Mesendoderm (in vitro differentiated cells): Measurements from ENCODE around the gene FRMD5.
A peak's percentile ranks its signal among the peaks of the same experiment; 100 is the strongest.

ENCODE experiments used
- DNase-seq: peaks from one replicate; pipeline ENCODE4 v3.0.0; 2013
- H2AK5ac ChIP-seq: 2 replicates; pipeline ENCODE4 v1.6.1; 2013; ENCODE audit warnings: low read length, inconsistent platforms
- H2BK120ac ChIP-seq: 2 replicates; pipeline ENCODE4 v1.6.1; 2013; ENCODE audit warnings: low read depth, mild to moderate bottlenecking, low read length, moderate library complexity, mixed read lengths
- H2BK15ac ChIP-seq: replicated peaks from 2 replicates; pipeline ENCODE4 v1.6.1; 2013; ENCODE audit warnings: low read depth, mild to moderate bottlenecking, moderate library complexity
- H2BK5ac ChIP-seq: 2 replicates; pipeline ENCODE4 v1.6.1; 2013; ENCODE audit warnings: low read length, inconsistent platforms
- H3K18ac ChIP-seq: 2 replicates; pipeline ENCODE4 v1.6.1; 2013; ENCODE audit warnings: mild to moderate bottlenecking, low read length, mixed read lengths
- H3K23ac ChIP-seq: one replicate; pipeline ENCODE4 v1.6.1; 2013; ENCODE audit warnings: low read length
- H3K27ac ChIP-seq: 2 replicates; pipeline ENCODE4 v1.5.1; 2013; ENCODE audit warnings: low read depth, mild to moderate bottlenecking, inconsistent platforms, low read length, moderate library complexity
- H3K27me3 ChIP-seq: 2 replicates; pipeline ENCODE4 v1.6.1; 2013; ENCODE audit warnings: low read length, control low read depth, mild to moderate bottlenecking, inconsistent platforms; ENCODE audit not compliant: insufficient read depth, poor library complexity
- H3K36me3 ChIP-seq: 2 replicates; pipeline ENCODE4 v1.6.1; 2013; ENCODE audit warnings: low read length, inconsistent platforms; ENCODE audit not compliant: control insufficient read depth, insufficient read depth
- H3K4ac ChIP-seq: one replicate; pipeline ENCODE4 v1.6.1; 2013; ENCODE audit warnings: low read depth, mild to moderate bottlenecking, low read length, moderate library complexity
- H3K4me1 ChIP-seq: 2 replicates; pipeline ENCODE4 v1.6.1; 2013; ENCODE audit warnings: low read depth, low read length, inconsistent platforms; ENCODE audit not compliant: control insufficient read depth
- H3K4me2 ChIP-seq: 2 replicates; pipeline ENCODE4 v1.6.1; 2013; ENCODE audit warnings: low read length
- H3K4me3 ChIP-seq: 2 replicates; pipeline ENCODE4 v1.5.1; 2013; ENCODE audit warnings: mild to moderate bottlenecking, low read length
- H3K56ac ChIP-seq: one replicate; pipeline ENCODE4 v1.6.1; 2013; ENCODE audit warnings: low read length
- H3K79me1 ChIP-seq: 2 replicates; pipeline ENCODE4 v1.6.1; 2013; ENCODE audit warnings: low read length, inconsistent platforms
- H3K79me2 ChIP-seq: 2 replicates; pipeline ENCODE4 v1.6.1; 2013; ENCODE audit warnings: mild to moderate bottlenecking, low read length; ENCODE audit not compliant: control insufficient read depth, insufficient read depth
- H3K9ac ChIP-seq: 2 replicates; pipeline ENCODE4 v1.6.1; 2013; ENCODE audit warnings: low read length, inconsistent platforms
- H4K5ac ChIP-seq: one replicate; pipeline ENCODE4 v1.6.1; 2013; ENCODE audit warnings: low read length
- H4K8ac ChIP-seq: one replicate; pipeline ENCODE4 v1.6.1; 2013; ENCODE audit warnings: low read depth, mild to moderate bottlenecking, control low read depth, low read length, moderate library complexity
- WGBS: extraction: QIAGEN DNeasy Blood & Tissue Kit; methylation state at CpG from one replicate; pipeline ENCODE4 v1.1.7; 2013; ENCODE audit warnings: low lambda C conversion rate, missing lambda C conversion rate; ENCODE audit not compliant: insufficient coverage; ENCODE audit errors: extremely low coverage; 5-methylcytosine and 5-hydroxymethylcytosine counted together

FRMD5 gene

DNA sequence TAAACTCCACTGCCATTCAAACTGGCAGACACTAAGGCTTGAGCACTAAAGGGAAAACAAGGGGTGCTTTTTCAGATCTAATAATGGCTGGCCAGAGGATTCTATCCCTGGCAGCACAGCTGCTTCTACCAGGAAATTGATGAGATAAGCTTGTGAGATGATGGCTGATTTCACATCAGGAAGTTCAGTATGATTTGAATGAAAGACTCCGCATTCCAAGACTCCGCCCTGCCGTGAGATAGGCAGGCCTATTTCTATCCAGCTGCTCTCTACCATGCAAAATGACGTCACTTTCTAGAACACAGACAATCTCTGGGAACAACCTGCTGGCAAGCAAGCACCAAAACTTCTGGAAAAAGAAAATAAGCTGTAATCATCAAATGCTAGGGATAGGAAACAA lies 196.5 kb downstream of the FRMD5 start:
- no peak overlapping the region for H3K27ac ChIP-seq
- H3K4ac ChIP-seq = no peak overlapping the region
- H3K56ac ChIP-seq = no peak overlapping the region
- H3K4me3 ChIP-seq = no peak overlapping the region
- no peaks in the 10 kb centered on the region for H3K27me3 ChIP-seq
- H2BK120ac ChIP-seq = no peak overlapping the region
- DNase-seq = peak; percentile 41
- no peak overlapping the region for H4K5ac ChIP-seq
- H3K79me1 ChIP-seq = no peaks in the 10 kb centered on the region
- no peak overlapping the region for H3K18ac ChIP-seq
- no peak overlapping the region for H2BK15ac ChIP-seq
- H3K4me1 ChIP-seq = peaks cover 6% of the 10 kb centered on the region
- no peak overlapping the region for H4K8ac ChIP-seq
- WGBS = no CpG with 5 or more reads among the region's 4 CpGs
- no peaks in the 10 kb centered on the region for H3K79me2 ChIP-seq
- no peak overlapping the region for H2BK5ac ChIP-seq
- no peak overlapping the region for H3K4me2 ChIP-seq
- no peak overlapping the region for H3K23ac ChIP-seq
- no peaks in the 10 kb centered on the region for H3K36me3 ChIP-seq
- no peak overlapping the region for H2AK5ac ChIP-seq
- no peak overlapping the region for H3K9ac ChIP-seq

DNA sequence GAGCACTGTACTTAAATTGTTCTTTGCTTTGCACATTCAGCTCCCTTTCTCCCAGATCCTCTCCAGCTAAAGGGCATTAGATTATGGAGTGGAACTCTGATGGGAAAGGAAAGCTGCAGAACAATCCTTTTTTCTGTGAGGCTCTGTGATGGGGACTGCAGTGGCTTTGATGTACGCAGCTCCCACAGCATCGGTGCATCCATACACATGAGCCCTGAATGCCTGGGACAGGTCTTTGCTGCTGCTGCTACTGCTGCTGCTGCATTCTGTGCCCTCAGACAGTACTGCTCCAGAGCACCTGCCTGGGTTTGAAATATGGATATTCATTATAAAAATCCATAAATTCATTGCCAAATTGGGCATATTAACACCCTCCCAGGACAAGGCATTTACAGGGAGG lies 203.9 kb downstream of the FRMD5 start:
- H3K23ac ChIP-seq = no peak overlapping the region
- H3K56ac ChIP-seq = no peak overlapping the region
- no CpG with 5 or more reads among the region's 2 CpGs for WGBS
- no peaks in the 10 kb centered on the region for H3K4me1 ChIP-seq
- no peak overlapping the region for H3K18ac ChIP-seq
- no peak overlapping the region for H3K4me2 ChIP-seq
- no peak overlapping the region for H4K8ac ChIP-seq
- no peak overlapping the region for H2BK120ac ChIP-seq
- H3K27ac ChIP-seq = no peak overlapping the region
- DNase-seq = no peak
- no peak overlapping the region for H3K4me3 ChIP-seq
- H2BK15ac ChIP-seq = no peak overlapping the region
- H3K27me3 ChIP-seq = no peaks in the 10 kb centered on the region
- no peak overlapping the region for H3K9ac ChIP-seq
- no peak overlapping the region for H4K5ac ChIP-seq
- H3K79me2 ChIP-seq = no peaks in the 10 kb centered on the region
- H2BK5ac ChIP-seq = no peak overlapping the region
- H2AK5ac ChIP-seq = no peak overlapping the region
- H3K79me1 ChIP-seq = no peaks in the 10 kb centered on the region
- no peak overlapping the region for H3K4ac ChIP-seq
- H3K36me3 ChIP-seq = no peaks in the 10 kb centered on the region

DNA sequence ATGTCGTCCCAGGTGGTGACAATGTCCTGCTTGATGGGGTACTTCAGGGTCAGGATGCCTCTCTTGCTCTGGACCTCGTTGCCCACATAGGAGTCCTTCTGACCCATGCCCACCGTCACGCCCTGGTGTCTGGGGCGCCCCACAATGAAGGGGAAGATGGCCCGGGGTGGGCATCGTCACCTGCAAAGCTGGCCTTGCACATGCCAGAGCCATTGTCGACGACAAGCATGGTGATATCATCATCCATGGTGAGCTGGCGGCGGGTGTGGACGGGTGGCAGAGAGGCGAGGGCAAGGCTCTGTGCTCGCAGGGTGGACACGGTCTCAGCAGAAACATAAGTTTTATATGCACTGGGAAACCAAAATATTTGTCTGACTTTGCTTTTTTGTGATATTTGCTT lies 205.1 kb downstream of the FRMD5 start:
- H4K5ac ChIP-seq = no peak overlapping the region
- no peak overlapping the region for H2AK5ac ChIP-seq
- H3K36me3 ChIP-seq = no peaks in the 10 kb centered on the region
- H3K23ac ChIP-seq = no peak overlapping the region
- H3K27me3 ChIP-seq = no peaks in the 10 kb centered on the region
- H3K4me2 ChIP-seq = no peak overlapping the region
- H3K4me1 ChIP-seq = no peaks in the 10 kb centered on the region
- no peak overlapping the region for H2BK15ac ChIP-seq
- no peak overlapping the region for H3K18ac ChIP-seq
- H3K79me2 ChIP-seq = no peaks in the 10 kb centered on the region
- H3K4ac ChIP-seq = no peak overlapping the region
- no peak overlapping the region for H4K8ac ChIP-seq
- no peaks in the 10 kb centered on the region for H3K79me1 ChIP-seq
- DNase-seq = no peak
- no CpG with 5 or more reads among the region's 15 CpGs for WGBS
- H3K27ac ChIP-seq = no peak overlapping the region
- H3K9ac ChIP-seq = no peak overlapping the region
- H3K56ac ChIP-seq = no peak overlapping the region
- H3K4me3 ChIP-seq = no peak overlapping the region
- H2BK120ac ChIP-seq = no peak overlapping the region
- no peak overlapping the region for H2BK5ac ChIP-seq

DNA sequence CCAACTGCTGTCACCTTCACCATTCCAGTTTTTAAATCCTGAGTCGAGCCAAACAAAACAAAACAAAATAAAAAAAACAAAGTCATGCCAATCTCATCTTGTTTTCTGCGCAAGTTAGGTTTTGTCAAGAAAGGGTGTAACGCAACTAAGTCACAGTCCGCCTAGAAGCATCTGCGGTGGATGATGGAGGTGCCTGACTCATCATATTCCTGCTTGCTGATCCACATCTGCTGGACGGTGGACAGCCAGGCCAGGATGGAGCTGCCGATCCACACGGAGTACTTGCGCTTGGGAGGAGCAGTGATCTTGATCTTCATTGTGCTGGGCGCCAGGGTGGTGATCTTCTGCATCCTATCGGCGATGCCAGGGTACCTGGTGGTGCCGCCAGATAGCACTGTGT lies 206.2 kb downstream of the FRMD5 start:
- H3K79me1 ChIP-seq = no peaks in the 10 kb centered on the region
- no peak overlapping the region for H3K23ac ChIP-seq
- no peak overlapping the region for H2BK120ac ChIP-seq
- no peaks in the 10 kb centered on the region for H3K27me3 ChIP-seq
- H3K9ac ChIP-seq = no peak overlapping the region
- H4K5ac ChIP-seq = no peak overlapping the region
- DNase-seq = no peak
- H3K4me3 ChIP-seq = no peak overlapping the region
- H2BK15ac ChIP-seq = no peak overlapping the region
- H2AK5ac ChIP-seq = no peak overlapping the region
- H3K56ac ChIP-seq = no peak overlapping the region
- H3K4me2 ChIP-seq = no peak overlapping the region
- H3K79me2 ChIP-seq = no peaks in the 10 kb centered on the region
- H3K36me3 ChIP-seq = no peaks in the 10 kb centered on the region
- WGBS = no CpG with 5 or more reads among the region's 13 CpGs
- H3K4ac ChIP-seq = no peak overlapping the region
- H3K18ac ChIP-seq = no peak overlapping the region
- H2BK5ac ChIP-seq = no peak overlapping the region
- no peak overlapping the region for H4K8ac ChIP-seq
- no peaks in the 10 kb centered on the region for H3K4me1 ChIP-seq
- no peak overlapping the region for H3K27ac ChIP-seq

DNA sequence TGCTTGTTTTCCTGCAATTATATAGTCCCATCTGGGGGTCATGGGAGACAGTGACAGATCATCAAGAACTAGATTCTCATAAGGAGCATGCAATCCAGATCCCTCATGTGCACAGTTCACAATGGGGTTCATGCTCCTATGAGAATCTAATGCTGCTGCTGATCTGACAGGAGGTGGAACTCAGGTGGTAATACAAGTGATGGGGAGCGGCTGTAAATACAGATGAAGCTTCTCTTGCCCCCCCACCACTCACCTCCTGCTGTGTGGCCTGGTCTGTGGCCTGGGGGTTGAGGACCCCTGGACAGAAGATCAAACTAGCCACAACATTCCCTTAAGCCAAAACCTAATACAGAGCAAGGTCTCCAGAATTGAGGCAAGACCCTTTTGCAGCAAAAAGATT lies 207.1 kb downstream of the FRMD5 start:
- Histone ChIP-seq H3K4me3 (no peak overlapping the region), H4K8ac (no peak overlapping the region), H2AK5ac (no peak overlapping the region), H3K56ac (no peak overlapping the region), H3K4me2 (no peak overlapping the region), H3K4me1 (no peaks in the 10 kb centered on the region), H3K79me2 (no peaks in the 10 kb centered on the region), H2BK15ac (no peak overlapping the region), H3K27ac (no peak overlapping the region), H2BK5ac (no peak overlapping the region), H3K23ac (no peak overlapping the region), H4K5ac (no peak overlapping the region), H3K18ac (no peak overlapping the region), H3K36me3 (no peaks in the 10 kb centered on the region), H3K79me1 (no peaks in the 10 kb centered on the region), H3K27me3 (no peaks in the 10 kb centered on the region), H3K4ac (no peak overlapping the region), H2BK120ac (no peak overlapping the region), H3K9ac (no peak overlapping the region)
- DNase-seq = no peak
- WGBS = no CpG with 5 or more reads among the region's 1 CpG

DNA sequence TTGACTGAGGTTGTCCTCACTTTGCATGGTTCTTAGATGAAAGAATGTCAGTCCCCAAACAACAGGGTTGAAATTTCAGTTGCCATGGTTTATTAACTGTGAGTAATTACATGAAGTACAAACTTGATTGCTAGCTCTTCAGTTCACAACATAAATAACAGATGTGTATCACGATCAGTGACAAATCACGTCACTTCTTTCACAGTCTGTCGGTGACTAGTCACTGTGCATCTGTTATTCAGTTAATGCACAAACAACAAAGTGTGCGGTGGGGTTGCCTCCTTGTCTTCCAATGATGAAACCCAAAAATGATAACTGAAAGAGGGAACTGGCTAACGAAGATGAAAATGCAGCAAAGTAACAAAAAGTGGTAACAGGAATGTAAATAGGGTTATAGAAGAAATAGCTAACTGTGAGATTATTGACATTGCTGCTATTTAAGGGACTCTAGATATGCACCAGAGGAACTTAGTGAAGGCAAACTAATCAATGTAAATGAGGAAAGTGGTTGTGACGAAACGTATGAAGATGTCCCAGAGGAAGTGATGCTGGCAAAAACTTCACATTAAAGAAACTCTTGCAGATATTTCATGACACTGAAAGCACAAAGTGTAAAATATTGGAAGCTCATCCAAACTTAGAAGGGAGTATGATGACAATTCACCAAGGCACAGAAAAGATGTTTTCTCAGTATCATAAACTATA lies 208.9 kb downstream of the FRMD5 start:
- no peaks in the 10 kb centered on the region for H3K27me3 ChIP-seq
- no peak overlapping the region for H3K27ac ChIP-seq
- no peak overlapping the region for H2BK5ac ChIP-seq
- H3K4me3 ChIP-seq = no peak overlapping the region
- H3K4ac ChIP-seq = no peak overlapping the region
- no peak overlapping the region for H2BK120ac ChIP-seq
- no peak overlapping the region for H3K56ac ChIP-seq
- no peak overlapping the region for H3K18ac ChIP-seq
- no peak overlapping the region for H2AK5ac ChIP-seq
- no peak overlapping the region for H3K23ac ChIP-seq
- no peak overlapping the region for H4K8ac ChIP-seq
- no peaks in the 10 kb centered on the region for H3K4me1 ChIP-seq
- H3K79me1 ChIP-seq = no peaks in the 10 kb centered on the region
- DNase-seq = no peak
- H2BK15ac ChIP-seq = no peak overlapping the region
- H4K5ac ChIP-seq = no peak overlapping the region
- H3K36me3 ChIP-seq = no peaks in the 10 kb centered on the region
- WGBS = no CpG with 5 or more reads among the region's 7 CpGs
- H3K4me2 ChIP-seq = no peak overlapping the region
- no peak overlapping the region for H3K9ac ChIP-seq
- H3K79me2 ChIP-seq = no peaks in the 10 kb centered on the region
